IMR-90 (cell line): Measurements from ENCODE around the gene TM4SF20. TPM values are rescaled to one million over a fixed set of nuclear protein-coding genes. Genes with fewer than 3 reads are reported as not detected.
A peak's percentile ranks its signal among the peaks of the same experiment; 100 is the strongest.

Experiments
- ATAC-seq: fragments of 200-7000 bp; cut with Tn5 transposase; 2 replicates; pipeline ENCODE4 v1.9.1; 2020; ENCODE audit warnings: low read depth, mild to moderate bottlenecking, moderate library complexity
- BruUV-seq: library from RNA; stranded (reverse); fragments of 400-500 nt; replicated peaks from 2 replicates; lab custom pipeline; 2021; lab: Mats Ljungman, UMichigan
- CTCF ChIA-PET: fragments of 300-600 bp; formaldehyde crosslinking; extraction: SDS; loops from one replicate; lab custom pipeline; 2021; ENCODE audit warnings: antibody characterized with exemption; lab: Yijun Ruan, JAX
- POLR2A ChIA-PET: fragments of 300-600 bp; sonication (Branson Sonifier 250); formaldehyde crosslinking; loops from one replicate; lab custom pipeline; 2022; ENCODE audit warnings: antibody characterized with exemption; ENCODE audit not compliant: unreplicated experiment; lab: Charles Lee
- DNase-seq: peaks from one replicate; pipeline ENCODE4 v3.0.0; 2013
- H2AFZ ChIP-seq: replicated peaks from 2 replicates; pipeline ENCODE3; 2013; ENCODE audit warnings: low read length, mild to moderate bottlenecking; ENCODE audit not compliant: poor library complexity
- H2AK5ac ChIP-seq: 2 replicates; pipeline ENCODE4 v1.6.1; 2013; ENCODE audit warnings: low read depth, low read length, inconsistent platforms
- H2AK9ac ChIP-seq: replicated peaks from 2 replicates; pipeline ENCODE3; 2013; ENCODE audit warnings: mild to moderate bottlenecking, low read depth, low read length, moderate library complexity; ENCODE audit not compliant: poor library complexity
- H2BK120ac ChIP-seq: 2 replicates; pipeline ENCODE4 v1.6.1; 2013; ENCODE audit warnings: low read depth, low read length, inconsistent platforms
- H2BK15ac ChIP-seq: 3 replicates; pipeline ENCODE4 v1.6.1; 2013; ENCODE audit warnings: low read depth, low read length, inconsistent platforms
- H2BK20ac ChIP-seq: 2 replicates; pipeline ENCODE4 v1.6.1; 2013; ENCODE audit warnings: low read depth, mild to moderate bottlenecking, inconsistent platforms, low read length, moderate library complexity
- H2BK5ac ChIP-seq: 2 replicates; pipeline ENCODE4 v1.6.1; 2013; ENCODE audit warnings: mild to moderate bottlenecking, low read depth, low read length, inconsistent platforms; ENCODE audit not compliant: poor library complexity, severe bottlenecking
- H3K14ac ChIP-seq: replicated peaks from 2 replicates; pipeline ENCODE4 v1.6.1; 2013; ENCODE audit warnings: low read depth, low read length, inconsistent platforms
- H3K18ac ChIP-seq: 2 replicates; pipeline ENCODE4 v1.6.1; 2013; ENCODE audit warnings: low read depth, low read length, control low read depth
- H3K23ac ChIP-seq: 2 replicates; pipeline ENCODE4 v1.6.1; 2013; ENCODE audit warnings: low read depth, low read length, inconsistent platforms
- H3K27ac ChIP-seq: 2 replicates; pipeline ENCODE4 v1.5.1; 2013; ENCODE audit warnings: mild to moderate bottlenecking, control low read depth, low read length; ENCODE audit not compliant: insufficient read depth
- H3K27me3 ChIP-seq: 2 replicates; pipeline ENCODE4 v1.6.1; 2013; ENCODE audit warnings: low read length; ENCODE audit not compliant: control insufficient read depth, insufficient read depth
- H3K36me3 ChIP-seq: 2 replicates; pipeline ENCODE4 v1.6.1; 2013; ENCODE audit warnings: low read length, mixed read lengths; ENCODE audit not compliant: control insufficient read depth, insufficient read depth
- H3K4ac ChIP-seq: 2 replicates; pipeline ENCODE4 v1.6.1; 2013; ENCODE audit warnings: low read depth, low read length, inconsistent platforms
- H3K4me1 ChIP-seq: 2 replicates; pipeline ENCODE4 v1.6.1; 2013; ENCODE audit warnings: low read length, mixed read lengths; ENCODE audit not compliant: control insufficient read depth, insufficient read depth
- H3K4me2 ChIP-seq: 2 replicates; pipeline ENCODE4 v1.6.1; 2013; ENCODE audit warnings: low read depth, mild to moderate bottlenecking, control low read depth, low read length, moderate library complexity
- H3K4me3 ChIP-seq: 2 replicates; pipeline ENCODE4 v1.5.1; 2013; ENCODE audit warnings: low read depth, mild to moderate bottlenecking, control low read depth, low read length, moderate library complexity; ENCODE audit not compliant: insufficient read depth
- H3K56ac ChIP-seq: 2 replicates; pipeline ENCODE4 v1.6.1; 2013; ENCODE audit warnings: low read length, inconsistent platforms; ENCODE audit not compliant: insufficient read depth; ENCODE audit errors: extremely low read depth
- H3K79me1 ChIP-seq, 2 experiments: 2 replicates each; pipeline ENCODE4 v1.6.1; 2013; ENCODE audit warnings: low read length in 2 of 2, inconsistent platforms in 1 of 2, low read depth in 1 of 2
- H3K9ac ChIP-seq: 2 replicates; pipeline ENCODE4 v1.6.1; 2013; ENCODE audit warnings: low read depth, low read length, control low read depth
- H3K9me1 ChIP-seq: 2 replicates; pipeline ENCODE4 v1.6.1; 2013; ENCODE audit warnings: low read length, inconsistent platforms; ENCODE audit not compliant: insufficient read depth
- H3K9me3 ChIP-seq: 2 replicates; pipeline ENCODE4 v1.6.1; 2013; ENCODE audit warnings: low read length; ENCODE audit not compliant: control insufficient read depth, insufficient read depth
- H4K20me1 ChIP-seq: 2 replicates; pipeline ENCODE4 v1.6.1; 2013; ENCODE audit warnings: low read length, inconsistent platforms; ENCODE audit not compliant: insufficient read depth
- H4K5ac ChIP-seq: 2 replicates; pipeline ENCODE4 v1.6.1; 2013; ENCODE audit warnings: mild to moderate bottlenecking, low read depth, low read length, control low read depth
- H4K8ac ChIP-seq, 2 experiments: 2 replicates each; pipeline ENCODE4 v1.6.1; 2013; ENCODE audit warnings: low read depth in 2 of 2, low read length in 2 of 2, control low read depth in 1 of 2, inconsistent platforms in 1 of 2
- H4K91ac ChIP-seq: 2 replicates; pipeline ENCODE4 v1.6.1; 2013; ENCODE audit warnings: low read depth, low read length, inconsistent platforms; ENCODE audit not compliant: insufficient read depth
- BHLHE40 ChIP-seq: fragments of 150-350 bp; IDR thresholded peaks from 2 replicates; pipeline ENCODE4 v1.6.1; 2016; ENCODE audit warnings: mild to moderate bottlenecking, low read depth, low read length
- CEBPB ChIP-seq: IDR thresholded peaks from 2 replicates; pipeline ENCODE4 v1.6.1; 2012; ENCODE audit warnings: low read depth, low read length, improper control_type of control experiment
- FOS ChIP-seq: fragments of 150-350 bp; IDR thresholded peaks from 2 replicates; pipeline ENCODE4 v1.6.1; 2016; ENCODE audit warnings: low read depth, low read length
- MAFK ChIP-seq: IDR thresholded peaks from 2 replicates; pipeline ENCODE4 v1.6.1; 2012; ENCODE audit warnings: low read depth, low read length, improper control_type of control experiment
- MAZ ChIP-seq: IDR thresholded peaks from 2 replicates; pipeline ENCODE4 v1.6.1; 2012; ENCODE audit warnings: low read depth, mild to moderate bottlenecking, low read length, improper control_type of control experiment, moderate library complexity, borderline replicate concordance
- MXI1 ChIP-seq: IDR thresholded peaks from 2 replicates; pipeline ENCODE4 v1.6.1; 2012; ENCODE audit warnings: low read depth, mild to moderate bottlenecking, low read length, moderate library complexity, borderline replicate concordance
- NFE2L2 ChIP-seq: fragments of 150-350 bp; IDR thresholded peaks from 2 replicates; pipeline ENCODE4 v1.6.1; 2016; ENCODE audit warnings: low read depth, mild to moderate bottlenecking, low read length
- POLR2A ChIP-seq: IDR thresholded peaks from 2 replicates; pipeline ENCODE4 v1.6.1; 2012; ENCODE audit warnings: mild to moderate bottlenecking, low read depth, low read length
- RAD21 ChIP-seq: IDR thresholded peaks from 2 replicates; pipeline ENCODE4 v1.6.1; 2012; ENCODE audit warnings: low read length, improper control_type of control experiment
- RCOR1 ChIP-seq: IDR thresholded peaks from 2 replicates; pipeline ENCODE4 v1.6.1; 2012; ENCODE audit warnings: mild to moderate bottlenecking, low read length, improper control_type of control experiment; ENCODE audit not compliant: insufficient replicate concordance
- RFX5 ChIP-seq: IDR thresholded peaks from 2 replicates; pipeline ENCODE4 v1.8.0; 2012; ENCODE audit warnings: low read depth, mild to moderate bottlenecking, low read length, moderate library complexity
- SMC3 ChIP-seq: fragments of 150-350 bp; IDR thresholded peaks from 2 replicates; pipeline ENCODE4 v1.6.1; 2016; ENCODE audit warnings: low read depth, mild to moderate bottlenecking, antibody characterized with exemption, low read length, moderate library complexity
- WGBS, 2 experiments: methylation state at CpG; one replicate each; pipeline versions ENCODE4 v1.1.5 to v1.1.7; 2013; ENCODE audit warnings: missing lambda C conversion rate in 2 of 2; ENCODE audit not compliant: insufficient read length in 1 of 2; ENCODE audit errors: extremely low coverage in 2 of 2; 5-methylcytosine and 5-hydroxymethylcytosine counted together
- dilution Hi-C: fragments of 300-500 bp; cut with HindIII; formaldehyde crosslinking; loops from one replicate; pipeline ENCODE4 v1.14.3; 2018; ENCODE audit warnings: low sequenced_read_pairs; ENCODE audit not compliant: unreplicated experiment
- in situ Hi-C: fragments of 300-500 bp; cut with MboI; formaldehyde crosslinking; loops from 3 replicates; pipeline ENCODE4 v1.14.3; 2019; ENCODE audit warnings: low sequenced_read_pairs, inconsistent platforms, mixed read lengths
- intact Hi-C: fragments of 100-400 bp; cut with micrococcal nuclease; formaldehyde crosslinking; loops from 2 replicates; pipeline ENCODE4 v1.10.0; 2022
- polyA plus RNA-seq, 3 experiments: library from polyadenylated mRNA; depleted of rRNA; stranded (reverse); fragments of >200 nt; gene quantifications; 2 replicates each; pipeline ENCODE4 v1.2.3, GENCODE V29; 2012; ENCODE audit warnings: low replicate concordance in 1 of 3
- total RNA-seq: library from RNA; depleted of rRNA; stranded (reverse); fragments of >200 nt; gene quantifications from 2 replicates; pipeline ENCODE4 v1.2.3, GENCODE V29; 2012
- TF ChIP-seq, protein P1 (sequence below): fragments of 150-350 bp; IDR thresholded peaks from 2 replicates; pipeline ENCODE4 v1.6.1; 2017; ENCODE audit warnings: mild to moderate bottlenecking, antibody characterized with exemption, low read length, low read depth
- TF ChIP-seq, protein P2 (sequence below): conservative IDR thresholded peaks from 2 replicates; pipeline ENCODE4 v1.5.1; 2012; ENCODE audit warnings: mild to moderate bottlenecking, low read depth, low read length, improper control_type of control experiment
- TF ChIP-seq, protein P3 (sequence below): fragments of 150-350 bp; IDR thresholded peaks from 2 replicates; pipeline ENCODE4 v1.6.1; 2016; ENCODE audit warnings: low read depth, mild to moderate bottlenecking, low read length, moderate library complexity, borderline replicate concordance

TM4SF20 gene
- total and polyA plus RNA-seq, 2 of the 4 experiments (the other 2 are of a cell fraction): under 0.01 to 0.03 TPM

- no peak for ATAC-seq
- H4K20me1 ChIP-seq: no peaks in the 10 kb centered on the region
- H3K18ac ChIP-seq: no peak overlapping the region
- H3K27ac ChIP-seq: no peak overlapping the region
- H4K8ac ChIP-seq: no peak overlapping the region
- no peaks in the 10 kb centered on the region for H3K4me1 ChIP-seq
- no peaks in the 10 kb centered on the region; the same call in 1 of the 2 replicates for H3K27me3 ChIP-seq
- in situ Hi-C loops (no loop called here), intact Hi-C loops (no loop called here), dilution Hi-C loops (no loop called here)
- H2BK20ac ChIP-seq: no peak overlapping the region
- no peaks in the 10 kb centered on the region for H3K79me1 ChIP-seq
- WGBS, 2 experiments: 55% methylated on average over 4 of the region's 10 CpGs; no CpG with 5 or more reads in 1 of the 2 experiments
- H3K56ac ChIP-seq: no peak overlapping the region
- H2BK5ac ChIP-seq: no peak overlapping the region
- H3K4me3 ChIP-seq: no peak overlapping the region
- H3K14ac ChIP-seq: no peak overlapping the region
- TF ChIP-seq RFX5: no peak
- no peak for TF ChIP-seq RCOR1
- no peak for TF ChIP-seq NFE2L2
- TF ChIP-seq, protein P1, sequence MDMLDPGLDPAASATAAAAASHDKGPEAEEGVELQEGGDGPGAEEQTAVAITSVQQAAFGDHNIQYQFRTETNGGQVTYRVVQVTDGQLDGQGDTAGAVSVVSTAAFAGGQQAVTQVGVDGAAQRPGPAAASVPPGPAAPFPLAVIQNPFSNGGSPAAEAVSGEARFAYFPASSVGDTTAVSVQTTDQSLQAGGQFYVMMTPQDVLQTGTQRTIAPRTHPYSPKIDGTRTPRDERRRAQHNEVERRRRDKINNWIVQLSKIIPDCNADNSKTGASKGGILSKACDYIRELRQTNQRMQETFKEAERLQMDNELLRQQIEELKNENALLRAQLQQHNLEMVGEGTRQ: no peak
- TF ChIP-seq RAD21: no peak
- no peak for TF ChIP-seq FOS
- TF ChIP-seq, protein P2, sequence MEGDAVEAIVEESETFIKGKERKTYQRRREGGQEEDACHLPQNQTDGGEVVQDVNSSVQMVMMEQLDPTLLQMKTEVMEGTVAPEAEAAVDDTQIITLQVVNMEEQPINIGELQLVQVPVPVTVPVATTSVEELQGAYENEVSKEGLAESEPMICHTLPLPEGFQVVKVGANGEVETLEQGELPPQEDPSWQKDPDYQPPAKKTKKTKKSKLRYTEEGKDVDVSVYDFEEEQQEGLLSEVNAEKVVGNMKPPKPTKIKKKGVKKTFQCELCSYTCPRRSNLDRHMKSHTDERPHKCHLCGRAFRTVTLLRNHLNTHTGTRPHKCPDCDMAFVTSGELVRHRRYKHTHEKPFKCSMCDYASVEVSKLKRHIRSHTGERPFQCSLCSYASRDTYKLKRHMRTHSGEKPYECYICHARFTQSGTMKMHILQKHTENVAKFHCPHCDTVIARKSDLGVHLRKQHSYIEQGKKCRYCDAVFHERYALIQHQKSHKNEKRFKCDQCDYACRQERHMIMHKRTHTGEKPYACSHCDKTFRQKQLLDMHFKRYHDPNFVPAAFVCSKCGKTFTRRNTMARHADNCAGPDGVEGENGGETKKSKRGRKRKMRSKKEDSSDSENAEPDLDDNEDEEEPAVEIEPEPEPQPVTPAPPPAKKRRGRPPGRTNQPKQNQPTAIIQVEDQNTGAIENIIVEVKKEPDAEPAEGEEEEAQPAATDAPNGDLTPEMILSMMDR: no peak
- TF ChIP-seq SMC3: no peak
- no peak for TF ChIP-seq CEBPB
- TF ChIP-seq MAFK: no peak
- no peak for TF ChIP-seq MAZ
- TF ChIP-seq BHLHE40: no peak
- no peak for TF ChIP-seq MXI1
- TF ChIP-seq, protein P3, sequence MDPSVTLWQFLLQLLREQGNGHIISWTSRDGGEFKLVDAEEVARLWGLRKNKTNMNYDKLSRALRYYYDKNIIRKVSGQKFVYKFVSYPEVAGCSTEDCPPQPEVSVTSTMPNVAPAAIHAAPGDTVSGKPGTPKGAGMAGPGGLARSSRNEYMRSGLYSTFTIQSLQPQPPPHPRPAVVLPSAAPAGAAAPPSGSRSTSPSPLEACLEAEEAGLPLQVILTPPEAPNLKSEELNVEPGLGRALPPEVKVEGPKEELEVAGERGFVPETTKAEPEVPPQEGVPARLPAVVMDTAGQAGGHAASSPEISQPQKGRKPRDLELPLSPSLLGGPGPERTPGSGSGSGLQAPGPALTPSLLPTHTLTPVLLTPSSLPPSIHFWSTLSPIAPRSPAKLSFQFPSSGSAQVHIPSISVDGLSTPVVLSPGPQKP: no peak
- TF ChIP-seq POLR2A: no peak
- no peaks in the 10 kb centered on the region for H3K9me3 ChIP-seq
- H2BK120ac ChIP-seq: no peak overlapping the region
- H4K5ac ChIP-seq: no peak overlapping the region
- no peak overlapping the region for H2AK5ac ChIP-seq
- no TSS peak for BruUV-seq
- H2AFZ ChIP-seq: peak overlapping the region; percentile 28
- no peaks in the 10 kb centered on the region for H3K9me1 ChIP-seq
- ChIA-PET CTCF (no interaction called here), POLR2A (no interaction called here)
- H3K9ac ChIP-seq: no peak overlapping the region
- H2AK9ac ChIP-seq: no peak overlapping the region
- H3K4ac ChIP-seq: no peak overlapping the region
- no peak for DNase-seq
- 0 out of 2 replicates have a peak overlapping the region, but pooled peaks have one; percentile 12 for H3K23ac ChIP-seq
- no peak overlapping the region for H2BK15ac ChIP-seq
- no peak overlapping the region for H4K91ac ChIP-seq
- no peak overlapping the region for H3K4me2 ChIP-seq
- H3K36me3 ChIP-seq: no peaks in the 10 kb centered on the region
These were observed 44.8 kb upstream of the TM4SF20 start for GRCh38 chr2:227423656-227424499.
